ENCODE measurements around the gene HIRIP3. TPM values are rescaled to one million over a fixed set of nuclear protein-coding genes. Genes with fewer than 3 reads are reported as not detected.

The HIRIP3 gene
- total and polyA plus RNA-seq, 2 of the 8 experiments (the other 6 are each of a cell fraction or from before 2014, with no cell fraction given) = 11.9 to 18.5 TPM

- TF ChIP-seq YY1 (IDR thresholded peaks at IDR 0.05; ENCODE audit: low read depth, low read length) = no peak
- TF ChIP-seq ASH2L (IDR thresholded peaks at IDR 0.05; ENCODE audit: low read length) = no peak
- TF ChIP-seq SRF (IDR thresholded peaks at IDR 0.05; ENCODE audit: low read depth, low read length) = no peak
- TF ChIP-seq RBBP5 (IDR thresholded peaks at IDR 0.05; ENCODE audit: borderline replicate concordance, low read depth, low read length) = no peak
These were observed 31.0 kb upstream of the HIRIP3 start (continued) for GRCh38 chr16:30026449-30026848.
